Measurements from ENCODE around the gene MAGI1. TPM values are rescaled to one million over a fixed set of nuclear protein-coding genes. Genes with fewer than 3 reads are reported as not detected.

Gene MAGI1
- total and polyA plus RNA-seq, 2 donors (not counting 1 experiment from before 2014, with no cell fraction given): 0.10 to 0.22 TPM

- POLR2A ChIA-PET: no interaction called here
Measured at GRCh38 chr3:65562447-65562846, 476.3 kb downstream of the MAGI1 start.

DNA sequence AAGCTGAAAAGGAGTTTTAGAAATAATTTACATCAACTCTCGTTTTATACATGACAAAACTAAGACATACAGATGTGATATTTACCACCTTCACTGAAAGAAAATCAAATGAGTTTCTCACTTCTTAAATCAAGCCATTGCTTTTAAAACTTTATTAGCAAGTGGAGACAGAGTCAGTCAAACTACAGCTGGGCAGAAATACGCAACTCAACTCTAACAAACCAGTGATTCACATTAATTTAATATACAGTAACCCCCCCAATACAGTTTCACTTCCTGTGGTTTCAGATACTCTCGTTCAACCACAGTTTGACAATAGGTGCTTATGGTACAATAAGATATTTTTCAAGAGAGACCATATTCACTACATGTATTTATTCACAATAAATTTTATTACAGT, 477.1 kb downstream of the MAGI1 start:
- Histone ChIP-seq H3K79me2 (ENCODE audit: control insufficient read depth, insufficient read depth, low read length) (no peaks in the 10 kb centered on the region), H3K4me2 (replicated peaks; ENCODE audit: low read depth, low read length, poor library complexity, severe bottlenecking) (no peak overlapping the region), H3K4me1 (ENCODE audit: control insufficient read depth in 2 of 2, insufficient read depth in 2 of 2, low read length in 2 of 2) (no peaks in the 10 kb centered on the region), H3K36me3 (replicated peaks in 1 of 2; ENCODE audit: control extremely low read depth in 1 of 2, control insufficient read depth in 1 of 2, extremely low read depth in 1 of 2, insufficient read depth in 2 of 2, low read length in 1 of 2) (no peaks in the 10 kb centered on the region), H3K9me3 (ENCODE audit: control extremely low read depth in 1 of 3, control insufficient read depth in 2 of 3, insufficient read depth in 1 of 3, low read length in 2 of 3) (peaks cover 0 to 4% (median 0%) of the 10 kb centered on the region in 3 donors), H3K27ac (ENCODE audit: low read length in 2 of 2) (no peak overlapping the region), H2AFZ (ENCODE audit: insufficient read depth, low read depth, low read length, poor library complexity, severe bottlenecking) (no peak overlapping the region), H3K9ac (ENCODE audit: low read length) (no peak overlapping the region), H3K27me3 (replicated peaks in 1 of 4; ENCODE audit: control extremely low read depth in 1 of 4, control insufficient read depth in 3 of 4, insufficient read depth in 4 of 4, low read length in 3 of 4) (no peaks in the 10 kb centered on the region), H3K4me3 (ENCODE audit: control extremely low read depth in 1 of 5, extremely low read depth in 1 of 5, insufficient read depth in 1 of 5, low read depth in 2 of 5, low read length in 4 of 5) (no peak overlapping the region), H4K20me1 (ENCODE audit: control insufficient read depth, insufficient read depth, low read length, poor library complexity, severe bottlenecking) (no peaks in the 10 kb centered on the region)
- ATAC-seq (ENCODE audit: low read depth) (no peak), DNase-seq (no peak)
- Mint-ChIP-seq H3K4me3 (no peak overlapping the region), H3K27ac (no peak overlapping the region), H3K4me1 (no peaks in the 10 kb centered on the region), H3K9me3 (ENCODE audit: insufficient read depth) (no peaks in the 10 kb centered on the region), H3K27me3 (no peaks in the 10 kb centered on the region)
- no CpG with 5 or more reads among the region's 3 CpGs for WGBS (ENCODE audit: insufficient coverage)
- ChIA-PET CTCF (no interaction called here), POLR2A (no interaction called here)
- TF ChIP-seq EZH2 (IDR thresholded peaks at IDR 0.05; ENCODE audit: borderline replicate concordance, insufficient read depth, low read depth, low read length, poor library complexity, severe bottlenecking): no peak
- TF ChIP-seq, protein P1, sequence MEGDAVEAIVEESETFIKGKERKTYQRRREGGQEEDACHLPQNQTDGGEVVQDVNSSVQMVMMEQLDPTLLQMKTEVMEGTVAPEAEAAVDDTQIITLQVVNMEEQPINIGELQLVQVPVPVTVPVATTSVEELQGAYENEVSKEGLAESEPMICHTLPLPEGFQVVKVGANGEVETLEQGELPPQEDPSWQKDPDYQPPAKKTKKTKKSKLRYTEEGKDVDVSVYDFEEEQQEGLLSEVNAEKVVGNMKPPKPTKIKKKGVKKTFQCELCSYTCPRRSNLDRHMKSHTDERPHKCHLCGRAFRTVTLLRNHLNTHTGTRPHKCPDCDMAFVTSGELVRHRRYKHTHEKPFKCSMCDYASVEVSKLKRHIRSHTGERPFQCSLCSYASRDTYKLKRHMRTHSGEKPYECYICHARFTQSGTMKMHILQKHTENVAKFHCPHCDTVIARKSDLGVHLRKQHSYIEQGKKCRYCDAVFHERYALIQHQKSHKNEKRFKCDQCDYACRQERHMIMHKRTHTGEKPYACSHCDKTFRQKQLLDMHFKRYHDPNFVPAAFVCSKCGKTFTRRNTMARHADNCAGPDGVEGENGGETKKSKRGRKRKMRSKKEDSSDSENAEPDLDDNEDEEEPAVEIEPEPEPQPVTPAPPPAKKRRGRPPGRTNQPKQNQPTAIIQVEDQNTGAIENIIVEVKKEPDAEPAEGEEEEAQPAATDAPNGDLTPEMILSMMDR (IDR thresholded peaks at IDR 0.05): no peak
- intact Hi-C loops (cut with micrococcal nuclease): no loop called here

More at GRCh38 chr3:65562447-65562846, 476.3 kb downstream of the MAGI1 start:
- DNase-seq (no peak), ATAC-seq (ENCODE audit: low read depth) (no peak)
- Mint-ChIP-seq H3K4me3 (no peak overlapping the region), H3K9me3 (ENCODE audit: insufficient read depth) (no peaks in the 10 kb centered on the region), H3K27me3 (no peaks in the 10 kb centered on the region), H3K4me1 (no peaks in the 10 kb centered on the region), H3K27ac (no peak overlapping the region)
- H3K36me3 ChIP-seq (replicated peaks in 1 of 2; ENCODE audit: control extremely low read depth in 1 of 2, control insufficient read depth in 1 of 2, extremely low read depth in 1 of 2, insufficient read depth in 2 of 2, low read length in 1 of 2): no peaks in the 10 kb centered on the region
- no CpG with 5 or more reads among the region's 2 CpGs for WGBS (ENCODE audit: insufficient coverage)
- H2AFZ ChIP-seq (ENCODE audit: insufficient read depth, low read depth, low read length, poor library complexity, severe bottlenecking): no peak overlapping the region
- H3K9me3 ChIP-seq (ENCODE audit: control extremely low read depth in 1 of 3, control insufficient read depth in 2 of 3, insufficient read depth in 1 of 3, low read length in 2 of 3): peaks cover 0 to 4% (median 0%) of the 10 kb centered on the region in 3 donors
- intact Hi-C loops (cut with micrococcal nuclease): no loop called here
- TF ChIP-seq, protein P1 (IDR thresholded peaks at IDR 0.05): no peak
- no peak for TF ChIP-seq EZH2 (IDR thresholded peaks at IDR 0.05; ENCODE audit: borderline replicate concordance, insufficient read depth, low read depth, low read length, poor library complexity, severe bottlenecking)
- H3K9ac ChIP-seq (ENCODE audit: low read length): no peak overlapping the region
- CTCF ChIA-PET: no interaction called here
- no peaks in the 10 kb centered on the region for H3K79me2 ChIP-seq (ENCODE audit: control insufficient read depth, insufficient read depth, low read length)
- no peak overlapping the region for H3K4me2 ChIP-seq (replicated peaks; ENCODE audit: low read depth, low read length, poor library complexity, severe bottlenecking)
- H4K20me1 ChIP-seq (ENCODE audit: control insufficient read depth, insufficient read depth, low read length, poor library complexity, severe bottlenecking): no peaks in the 10 kb centered on the region
- no peaks in the 10 kb centered on the region for H3K27me3 ChIP-seq (replicated peaks in 1 of 4; ENCODE audit: control extremely low read depth in 1 of 4, control insufficient read depth in 3 of 4, insufficient read depth in 4 of 4, low read length in 3 of 4)
- H3K4me1 ChIP-seq (ENCODE audit: control insufficient read depth in 2 of 2, insufficient read depth in 2 of 2, low read length in 2 of 2): no peaks in the 10 kb centered on the region
- no peak overlapping the region for H3K27ac ChIP-seq (ENCODE audit: low read length in 2 of 2)
- H3K4me3 ChIP-seq (ENCODE audit: control extremely low read depth in 1 of 5, extremely low read depth in 1 of 5, insufficient read depth in 1 of 5, low read depth in 2 of 5, low read length in 4 of 5): no peak overlapping the region
